CD4-positive, alpha-beta memory T cell (primary cell): ENCODE results near the gene RGS11. TPM values are rescaled to one million over a fixed set of nuclear protein-coding genes. Genes with fewer than 3 reads are reported as not detected.

Experiments used
- CTCF ChIA-PET: fragments of 350-600 bp; sonication (Branson Sonifier 250); formaldehyde crosslinking; loops from one replicate; lab custom pipeline; 2021; ENCODE audit warnings: inconsistent platforms; ENCODE audit not compliant: partially characterized antibody; lab: Charles Lee
- POLR2A ChIA-PET: fragments of 350-600 bp; sonication (Branson Sonifier 250); formaldehyde crosslinking; loops from one replicate; lab custom pipeline; 2021; ENCODE audit not compliant: partially characterized antibody; lab: Charles Lee
- DNase-seq, 5 donors: peaks; one replicate each; pipeline versions ENCODE4 v3.0.0 to v3.0.0-alpha.2; 2020 to 2022; ENCODE audit warnings: mixed read lengths in 1 of 5
- H3K27ac ChIP-seq: one replicate; pipeline ENCODE4 v1.7.0; 2013; ENCODE audit warnings: low read depth, low read length
- H3K27me3 ChIP-seq: 2 replicates; pipeline ENCODE4 v1.7.0; 2013; ENCODE audit warnings: mild to moderate bottlenecking, low read length, moderate library complexity; ENCODE audit not compliant: insufficient read depth
- H3K36me3 ChIP-seq: 2 replicates; pipeline ENCODE4 v1.7.0; 2013; ENCODE audit warnings: mild to moderate bottlenecking, low read length, moderate library complexity; ENCODE audit not compliant: insufficient read depth
- H3K4me1 ChIP-seq: 2 replicates; pipeline ENCODE4 v1.7.0; 2013; ENCODE audit warnings: mild to moderate bottlenecking, low read length, moderate library complexity; ENCODE audit not compliant: insufficient read depth
- H3K4me3 ChIP-seq, 2 donors: one replicate each; pipeline ENCODE4 v1.7.0; 2013; ENCODE audit warnings: low read length in 2 of 2, mild to moderate bottlenecking in 1 of 2
- H3K9me3 ChIP-seq, 2 donors: one replicate each; pipeline ENCODE4 v1.7.0; 2013; ENCODE audit warnings: low read length in 2 of 2, control low read depth in 1 of 2; ENCODE audit not compliant: control insufficient read depth in 1 of 2
- H3K27ac Mint-ChIP-seq, 7 donors: one replicate each; pipeline ENCODE4 v1.8.0; 2020 to 2021; ENCODE audit warnings: mixed read lengths in 7 of 7, mild to moderate bottlenecking in 6 of 7, inconsistent platforms in 3 of 7, moderate library complexity in 3 of 7
- H3K27me3 Mint-ChIP-seq, 2 donors: one replicate each; pipeline ENCODE4 v1.8.0; 2020 to 2021; ENCODE audit warnings: mixed read lengths in 2 of 2
- H3K36me3 Mint-ChIP-seq, 2 donors: one replicate each; pipeline ENCODE4 v1.8.0; 2020 to 2021; ENCODE audit warnings: mixed read lengths in 2 of 2, inconsistent platforms in 1 of 2, mild to moderate bottlenecking in 1 of 2
- H3K4me1 Mint-ChIP-seq, 4 donors: one replicate each; pipeline ENCODE4 v1.8.0; 2020 to 2021; ENCODE audit warnings: mixed read lengths in 4 of 4, mild to moderate bottlenecking in 1 of 4
- H3K4me3 Mint-ChIP-seq, 8 donors: one replicate each; pipeline ENCODE4 v1.8.0; 2020 to 2021; ENCODE audit warnings: mixed read lengths in 8 of 8, mild to moderate bottlenecking in 7 of 8, moderate library complexity in 6 of 8, inconsistent platforms in 3 of 8
- H3K9me3 Mint-ChIP-seq, 8 donors: one replicate each; pipeline ENCODE4 v1.8.0; 2020 to 2021; ENCODE audit warnings: mixed read lengths in 8 of 8, mild to moderate bottlenecking in 5 of 8, inconsistent platforms in 3 of 8, moderate library complexity in 1 of 8
- intact Hi-C: fragments of 100-400 bp; cut with micrococcal nuclease; formaldehyde crosslinking; loops from one replicate; pipeline ENCODE4 v1.15.1; 2023
- polyA plus RNA-seq, 2 donors: library from polyadenylated mRNA; unstranded; fragments of 300-500 nt; fragmentation: Illumina TruSeq; gene quantifications; one replicate each; pipeline ENCODE4 v1.2.3, GENCODE V29; 2021
- total RNA-seq, 2 experiments: library from RNA; stranded (reverse); gene quantifications; one replicate each; pipeline ENCODE4 v1.2.3, GENCODE V29; 2021

Gene RGS11
- total and polyA plus RNA-seq, 4 experiments from 2014 or later, result 0.44 TPM; not detected in 3

- Mint-ChIP-seq H3K9me3 (peaks cover 0 to 2% (median 0%) of the 10 kb centered on the region in 8 donors), H3K27ac (peak overlapping the region in 2 of 7 donors; percentile 13 to 23), H3K4me3 (no peak overlapping the region), H3K4me1 (peaks cover 25 to 69% (median 38%) of the 10 kb centered on the region in 4 donors), H3K36me3 (peaks cover 24 to 44% of the 10 kb centered on the region in 2 donors), H3K27me3 (no peaks in the 10 kb centered on the region)
- no peak overlapping the region for H3K27ac ChIP-seq
- POLR2A ChIA-PET, result no interaction called here
- H3K4me1 ChIP-seq, result peaks cover 44% of the 10 kb centered on the region
- DNase-seq, result no peak
- peaks cover 30% of the 10 kb centered on the region for H3K36me3 ChIP-seq
- no peaks in the 10 kb centered on the region for H3K9me3 ChIP-seq
- H3K27me3 ChIP-seq, result no peaks in the 10 kb centered on the region
- intact Hi-C loops, result no loop called here
- CTCF ChIA-PET, result no interaction called here
- no peak overlapping the region for H3K4me3 ChIP-seq
Measured at GRCh38 chr16:318628-319027, 42.9 kb upstream of the RGS11 start.

- H3K9me3 Mint-ChIP-seq, result peaks cover 0 to 1% (median 0%) of the 10 kb centered on the region in 8 donors
- DNase-seq, result no peak
- no peaks in the 10 kb centered on the region for H3K9me3 ChIP-seq
- intact Hi-C loops, result no loop called here
- ChIA-PET CTCF (no interaction called here), POLR2A (no interaction called here)
- H3K4me1 ChIP-seq, result peaks cover 40% of the 10 kb centered on the region
- peaks cover 40% of the 10 kb centered on the region for H3K36me3 ChIP-seq
- H3K27ac Mint-ChIP-seq, result peak overlapping the region in 5 of 7 donors; percentile 7 to 57 (median 16)
- H3K4me1 Mint-ChIP-seq, result peaks cover 22 to 63% (median 35%) of the 10 kb centered on the region in 4 donors
- no peak overlapping the region for H3K27ac ChIP-seq
- H3K36me3 Mint-ChIP-seq, result peaks cover 33 to 53% of the 10 kb centered on the region in 2 donors
- no peaks in the 10 kb centered on the region for H3K27me3 ChIP-seq
- no peaks in the 10 kb centered on the region for H3K27me3 Mint-ChIP-seq
- peak overlapping the region in 1 of 8 donors; percentile 21 for H3K4me3 Mint-ChIP-seq
- no peak overlapping the region for H3K4me3 ChIP-seq
Measured at GRCh38 chr16:317583-317982, 41.8 kb upstream of the RGS11 start.

- Histone ChIP-seq H3K9me3 (no peaks in the 10 kb centered on the region), H3K4me1 (peaks cover 35% of the 10 kb centered on the region), H3K27ac (no peak overlapping the region), H3K4me3 (no peak overlapping the region), H3K27me3 (no peaks in the 10 kb centered on the region), H3K36me3 (peaks cover 46% of the 10 kb centered on the region)
- ChIA-PET CTCF (no interaction called here), POLR2A (no interaction called here)
- no peaks in the 10 kb centered on the region for H3K27me3 Mint-ChIP-seq
- peaks cover 22 to 59% (median 34%) of the 10 kb centered on the region in 4 donors for H3K4me1 Mint-ChIP-seq
- H3K9me3 Mint-ChIP-seq, result peaks cover 0 to 1% (median 0%) of the 10 kb centered on the region in 8 donors
- intact Hi-C loops, result no loop called here
- no peak overlapping the region for H3K27ac Mint-ChIP-seq
- H3K36me3 Mint-ChIP-seq, result peaks cover 38 to 59% of the 10 kb centered on the region in 2 donors
- DNase-seq, result no peak
- no peak overlapping the region for H3K4me3 Mint-ChIP-seq
Measured at GRCh38 chr16:316741-317464, 41.2 kb upstream of the RGS11 start.

GRCh38 chr16:314795-315299 is 39.1 kb upstream of the RGS11 start:
- Histone ChIP-seq H3K4me3 (no peak overlapping the region), H3K36me3 (peaks cover 48% of the 10 kb centered on the region), H3K27me3 (no peaks in the 10 kb centered on the region), H3K4me1 (peaks cover 25% of the 10 kb centered on the region), H3K27ac (no peak overlapping the region), H3K9me3 (no peaks in the 10 kb centered on the region)
- ChIA-PET POLR2A (interaction anchor here (0.6 kb wide), 1 partner anchor 10 kb away, joined by 3 read pairs; no protein-coding TSS in a partner anchor), CTCF (interaction anchor here (0.7 kb wide), 1 partner anchor 88 kb away, joined by 5 read pairs; no protein-coding TSS in a partner anchor)
- Mint-ChIP-seq H3K4me1 (peaks cover 13 to 44% (median 26%) of the 10 kb centered on the region in 4 donors), H3K36me3 (peaks cover 35 to 63% of the 10 kb centered on the region in 2 donors), H3K27me3 (no peaks in the 10 kb centered on the region), H3K9me3 (no peaks in the 10 kb centered on the region), H3K4me3 (peak overlapping the region in 1 of 8 donors; percentile 20), H3K27ac (peak overlapping the region in 3 of 7 donors; percentile 8 to 74 (median 13))
- intact Hi-C loops, result no loop called here
- no peak for DNase-seq

GRCh38 chr16:314351-314750 is 38.6 kb upstream of the RGS11 start:
- H3K4me1 ChIP-seq, result peaks cover 25% of the 10 kb centered on the region
- no peaks in the 10 kb centered on the region for H3K9me3 Mint-ChIP-seq
- H3K4me3 Mint-ChIP-seq, result no peak overlapping the region
- H3K36me3 ChIP-seq, result peaks cover 47% of the 10 kb centered on the region
- H3K4me1 Mint-ChIP-seq, result peaks cover 10 to 44% (median 27%) of the 10 kb centered on the region in 4 donors
- H3K27me3 ChIP-seq, result no peaks in the 10 kb centered on the region
- no peak for DNase-seq
- no peak overlapping the region for H3K27ac Mint-ChIP-seq
- no peaks in the 10 kb centered on the region for H3K27me3 Mint-ChIP-seq
- no peak overlapping the region for H3K4me3 ChIP-seq
- no peaks in the 10 kb centered on the region for H3K9me3 ChIP-seq
- H3K27ac ChIP-seq, result no peak overlapping the region
- CTCF ChIA-PET, result no interaction called here
- intact Hi-C loops, result no loop called here
- H3K36me3 Mint-ChIP-seq, result peaks cover 32 to 61% of the 10 kb centered on the region in 2 donors
- POLR2A ChIA-PET, result interaction anchor here (0.6 kb wide), 1 partner anchor 11 kb away, joined by 3 read pairs; no protein-coding TSS in a partner anchor

DNA sequence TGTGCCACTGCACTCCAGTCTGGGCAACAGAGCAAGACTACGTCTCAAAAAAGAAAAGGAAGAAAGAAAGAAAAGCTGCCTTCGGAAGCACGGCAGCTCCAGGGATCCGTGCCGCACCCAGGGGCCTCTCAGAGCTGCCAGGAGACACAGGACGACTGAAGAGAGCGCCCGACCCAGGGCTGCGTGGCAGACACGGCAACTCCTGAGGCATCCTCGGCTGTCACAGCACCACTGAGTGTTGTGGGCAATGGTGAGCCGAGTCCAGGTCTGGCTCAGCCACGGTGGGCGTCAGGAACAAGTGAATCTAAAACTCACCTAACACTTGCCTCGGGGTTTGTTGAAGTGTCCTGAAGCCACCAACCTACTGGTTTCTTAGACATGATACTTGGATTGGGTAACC is 36.0 kb upstream of the RGS11 start:
- DNase-seq, result no peak
- no peak overlapping the region for H3K27ac Mint-ChIP-seq
- Histone ChIP-seq H3K36me3 (peaks cover 48% of the 10 kb centered on the region), H3K4me1 (peaks cover 11% of the 10 kb centered on the region), H3K27me3 (no peaks in the 10 kb centered on the region), H3K27ac (no peak overlapping the region), H3K9me3 (no peaks in the 10 kb centered on the region), H3K4me3 (no peak overlapping the region)
- no peak overlapping the region for H3K4me3 Mint-ChIP-seq
- intact Hi-C loops, result no loop called here
- POLR2A ChIA-PET, result no interaction called here
- H3K36me3 Mint-ChIP-seq, result peaks cover 34 to 60% of the 10 kb centered on the region in 2 donors
- no peaks in the 10 kb centered on the region for H3K9me3 Mint-ChIP-seq
- CTCF ChIA-PET, result no interaction called here
- peaks cover 8 to 22% (median 14%) of the 10 kb centered on the region in 4 donors for H3K4me1 Mint-ChIP-seq
- no peaks in the 10 kb centered on the region for H3K27me3 Mint-ChIP-seq

- ChIA-PET POLR2A (interaction anchor here (1.0 to 1.1 kb wide), 2 partner anchors 15 to 81 kb away, joined by 3 to 7 read pairs; no protein-coding TSS in a partner anchor), CTCF (interaction anchor here (0.6 kb wide), 1 partner anchor 15 kb away, joined by 3 read pairs; no protein-coding TSS in a partner anchor)
- Mint-ChIP-seq H3K27me3 (no peaks in the 10 kb centered on the region), H3K4me1 (peaks cover 5 to 9% (median 7%) of the 10 kb centered on the region in 4 donors), H3K9me3 (no peaks in the 10 kb centered on the region), H3K27ac (peak overlapping the region in 2 of 7 donors; percentile 29 to 35), H3K4me3 (no peak overlapping the region), H3K36me3 (peaks cover 34 to 59% of the 10 kb centered on the region in 2 donors)
- intact Hi-C loops, result no loop called here
- no peaks in the 10 kb centered on the region for H3K27me3 ChIP-seq
- H3K27ac ChIP-seq, result no peak overlapping the region
- H3K36me3 ChIP-seq, result peaks cover 53% of the 10 kb centered on the region
- H3K4me1 ChIP-seq, result peaks cover 7% of the 10 kb centered on the region
- no peaks in the 10 kb centered on the region for H3K9me3 ChIP-seq
- DNase-seq, result peak in 1 of 5 donors; percentile 14
- no peak overlapping the region for H3K4me3 ChIP-seq
Measured at GRCh38 chr16:309476-309875, 33.7 kb upstream of the RGS11 start.
